HepG2 (cell line): ENCODE measurements around the gene CD6.

Experiments
- EED ChIP-seq: sonication (generic); formaldehyde crosslinking; IDR thresholded peaks from 2 replicates; pipeline ENCODE4 v1.5.0; 2020; ENCODE audit warnings: mild to moderate bottlenecking, missing genetic modification reagents
- MAZ ChIP-seq, 2 experiments: sonication (generic) in 1 of 2; formaldehyde crosslinking in 1 of 2; IDR thresholded peaks; 2 replicates each; pipeline versions ENCODE4 v1.5.0 to v1.6.1; 2012 to 2020; ENCODE audit warnings: low read depth in 2 of 2, mild to moderate bottlenecking in 2 of 2, borderline replicate concordance in 1 of 2, improper control_type of control experiment in 1 of 2, low read length in 1 of 2, missing genetic modification reagents in 1 of 2, moderate library complexity in 1 of 2
- REPIN1 ChIP-seq: sonication (generic); formaldehyde crosslinking; IDR thresholded peaks from 2 replicates; pipeline ENCODE4 v1.8.0; 2022; ENCODE audit warnings: missing genetic modification reagents, low read depth, mild to moderate bottlenecking, borderline replicate concordance
- TARDBP ChIP-seq: sonication (generic); formaldehyde crosslinking; IDR thresholded peaks from 2 replicates; pipeline ENCODE4 v1.8.0; 2022; ENCODE audit warnings: mild to moderate bottlenecking, missing genetic modification reagents
- ZNF274 ChIP-seq: sonication (generic); formaldehyde crosslinking; IDR thresholded peaks from 2 replicates; pipeline ENCODE4 v1.5.1; 2020; ENCODE audit warnings: mild to moderate bottlenecking, missing genetic modification reagents
- TF ChIP-seq, protein P1 (sequence below): sonication (generic); formaldehyde crosslinking; IDR thresholded peaks from 2 replicates; pipeline ENCODE4 v1.8.1; 2023; ENCODE audit warnings: mild to moderate bottlenecking, moderate library complexity, missing genetic modification reagents

DNA sequence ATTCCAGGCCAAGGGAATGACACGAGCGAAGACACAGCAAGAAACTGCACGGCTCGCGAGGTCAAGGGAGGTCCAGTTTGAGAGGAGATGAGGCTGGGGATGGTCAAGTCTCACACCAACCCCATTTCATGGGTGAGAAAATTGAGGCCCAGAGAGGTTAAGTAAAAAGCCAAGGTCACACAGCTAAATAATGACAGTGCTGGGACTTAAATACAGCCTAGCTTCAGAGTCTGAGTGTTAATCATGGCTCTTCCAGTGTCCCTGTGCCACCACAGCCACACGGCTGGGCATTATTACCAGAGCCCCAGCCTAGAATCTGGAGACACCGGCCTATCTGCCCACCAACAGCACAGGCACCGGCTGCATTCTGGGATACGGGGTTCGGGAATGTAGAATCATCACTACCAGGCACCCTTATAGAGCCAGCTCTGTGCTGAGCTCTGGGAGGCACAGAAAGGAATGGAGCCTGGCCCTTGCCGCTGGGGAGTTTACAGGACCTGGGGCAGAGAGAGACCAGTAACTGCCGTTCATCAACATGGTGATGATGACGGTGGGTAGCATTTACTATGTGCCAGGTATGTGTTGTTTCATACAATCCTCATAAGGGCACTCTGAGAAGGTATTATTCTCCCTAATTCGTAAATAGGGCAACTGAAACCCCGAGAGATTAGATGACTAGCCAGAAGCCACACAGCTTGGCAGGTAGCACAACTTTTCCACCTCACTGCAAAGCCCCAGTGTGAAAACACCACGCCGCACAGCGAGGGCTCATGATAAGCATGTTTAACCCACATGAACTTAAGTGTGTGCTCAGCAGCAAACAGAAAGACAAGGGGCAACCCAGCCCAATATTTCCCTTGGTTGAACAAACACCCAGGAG lies 51.8 kb downstream of the CD6 start:
- no peak for TF ChIP-seq MAZ (IDR thresholded peaks at IDR 0.05; ENCODE audit: borderline replicate concordance, low read depth, low read length)
- no peak for TF ChIP-seq MAZ (CRISPR knock-in tag; IDR thresholded peaks at IDR 0.05; ENCODE audit: low read depth)
- TF ChIP-seq, protein P1, sequence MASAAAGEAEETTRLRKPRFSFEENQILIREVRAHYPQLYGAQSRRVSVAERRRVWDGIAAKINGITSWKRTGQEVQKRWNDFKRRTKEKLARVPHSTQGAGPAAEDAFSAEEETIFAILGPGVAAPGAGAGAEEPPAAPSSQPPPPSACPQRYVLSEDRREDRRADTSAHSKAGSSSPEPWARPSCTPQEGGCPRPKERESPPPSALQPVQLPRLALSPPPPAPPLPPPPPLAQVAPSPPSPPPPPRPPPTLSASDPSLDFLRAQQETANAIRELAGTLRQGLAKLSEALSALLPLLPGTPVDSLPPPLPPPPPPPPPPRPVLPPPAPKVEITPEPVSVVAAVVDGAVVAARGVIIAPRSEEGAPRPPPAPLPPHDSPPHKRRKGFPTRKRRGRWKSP (CRISPR knock-in tag) = no peak
- TF ChIP-seq EED (CRISPR knock-in tag) = no peak
- TF ChIP-seq TARDBP (CRISPR knock-in tag) = no peak
- no peak for TF ChIP-seq ZNF274
- TF ChIP-seq REPIN1 = no peak
